OCI-LY1 (cell line): ENCODE data around the gene EYS.

Experiments used
- H2AFZ ChIP-seq: fragments of 200-600 bp; sonication (generic), shearing (Covaris generic); 2 replicates; pipeline ENCODE4 v1.6.0; 2014; ENCODE audit warnings: antibody characterized with exemption, mild to moderate bottlenecking, low read length
- H3F3A ChIP-seq: fragments of 200-600 bp; sonication (generic), shearing (Covaris generic); 2 replicates; pipeline ENCODE4 v1.6.0; 2014; ENCODE audit warnings: mild to moderate bottlenecking, antibody characterized with exemption, low read length, moderate library complexity; ENCODE audit not compliant: insufficient read depth
- H3K27ac ChIP-seq: fragments of 200-600 bp; sonication (generic); 2 replicates; pipeline ENCODE4 v1.5.1; 2014; ENCODE audit warnings: low read length, mixed run types, mild to moderate bottlenecking, low read depth; ENCODE audit not compliant: poor library complexity, severe bottlenecking
- H3K27me3 ChIP-seq: fragments of 200-600 bp; sonication (generic); 2 replicates; pipeline ENCODE4 v1.6.0; 2014; ENCODE audit warnings: antibody characterized with exemption, mild to moderate bottlenecking, low read length, moderate library complexity; ENCODE audit not compliant: insufficient read depth
- H3K36me3 ChIP-seq: fragments of 200-600 bp; sonication (generic); 2 replicates; pipeline ENCODE4 v1.6.1; 2014; ENCODE audit warnings: mild to moderate bottlenecking, antibody characterized with exemption, low read length, moderate library complexity, mixed read lengths; ENCODE audit not compliant: insufficient read depth
- H3K4me1 ChIP-seq: fragments of 200-600 bp; sonication (generic); 2 replicates; pipeline ENCODE4 v1.5.1; 2014; ENCODE audit warnings: mild to moderate bottlenecking, low read length, moderate library complexity; ENCODE audit not compliant: insufficient read depth, severe bottlenecking
- H3K4me2 ChIP-seq: fragments of 200-600 bp; sonication (generic), shearing (Covaris generic); 2 replicates; pipeline ENCODE4 v1.6.1; 2014; ENCODE audit warnings: low read length
- H3K4me3 ChIP-seq: fragments of 200-600 bp; sonication (generic); 2 replicates; pipeline ENCODE4 v1.5.1; 2014; ENCODE audit warnings: low read length, low read depth, mild to moderate bottlenecking, mixed read lengths; ENCODE audit not compliant: poor library complexity, severe bottlenecking
- H3K79me2 ChIP-seq: fragments of 200-600 bp; shearing (Covaris generic); 2 replicates; pipeline ENCODE4 v1.6.1; 2016; ENCODE audit warnings: mixed run types, low read length, mixed read lengths; ENCODE audit not compliant: insufficient read depth
- H3K9ac ChIP-seq: fragments of 200-600 bp; sonication (generic), shearing (Covaris generic); 2 replicates; pipeline ENCODE4 v1.6.1; 2014; ENCODE audit warnings: mild to moderate bottlenecking, low read length, mixed read lengths
- H3K9me2 ChIP-seq: fragments of 200-600 bp; sonication (generic), shearing (Covaris generic); 2 replicates; pipeline ENCODE4 v1.6.1; 2014; ENCODE audit warnings: low read depth, mild to moderate bottlenecking, low read length, mixed read lengths
- H3K9me3 ChIP-seq: fragments of 200-600 bp; shearing (Covaris generic); 2 replicates; pipeline ENCODE4 v1.6.1; 2014; ENCODE audit warnings: low read length, mixed read lengths
- H4K20me1 ChIP-seq: fragments of 200-600 bp; sonication (generic), shearing (Covaris generic); 2 replicates; pipeline ENCODE4 v1.6.0; 2016; ENCODE audit warnings: mild to moderate bottlenecking, low read length; ENCODE audit not compliant: insufficient read depth
- CTCF ChIP-seq: fragments of 200-600 bp; sonication (generic), shearing (Covaris generic); IDR thresholded peaks from 2 replicates; pipeline ENCODE4 v1.5.1; 2017; ENCODE audit warnings: mild to moderate bottlenecking, antibody characterized with exemption, low read length, moderate library complexity, mixed read lengths
- EZH2 ChIP-seq: fragments of 200-600 bp; sonication (generic), shearing (Covaris generic); IDR thresholded peaks from 2 replicates; pipeline ENCODE4 v1.8.0; 2017; ENCODE audit warnings: borderline replicate concordance, mixed run types, mild to moderate bottlenecking, antibody characterized with exemption, low read length, moderate library complexity, mixed read lengths

The EYS gene

GRCh38 chr6:64955435-64955848 lies 751.6 kb downstream of the EYS start:
- Histone ChIP-seq H3K4me2 (no peak overlapping the region), H3F3A (no peaks in the 10 kb centered on the region), H3K27ac (no peak overlapping the region), H4K20me1 (no peaks in the 10 kb centered on the region), H3K9me2 (no peaks in the 10 kb centered on the region), H2AFZ (no peak overlapping the region), H3K9ac (no peak overlapping the region), H3K9me3 (no peaks in the 10 kb centered on the region), H3K27me3 (no peaks in the 10 kb centered on the region), H3K36me3 (no peaks in the 10 kb centered on the region), H3K79me2 (no peaks in the 10 kb centered on the region), H3K4me3 (no peak overlapping the region), H3K4me1 (no peaks in the 10 kb centered on the region)
- TF ChIP-seq EZH2 (no peak), CTCF (no peak)

- Histone ChIP-seq H3K36me3 (no peaks in the 10 kb centered on the region), H3K27ac (no peak overlapping the region), H4K20me1 (no peaks in the 10 kb centered on the region), H3F3A (no peaks in the 10 kb centered on the region), H3K9me2 (no peaks in the 10 kb centered on the region), H3K9me3 (no peaks in the 10 kb centered on the region), H3K4me3 (no peak overlapping the region), H3K4me2 (no peak overlapping the region), H2AFZ (no peak overlapping the region), H3K27me3 (no peaks in the 10 kb centered on the region), H3K9ac (no peak overlapping the region), H3K79me2 (no peaks in the 10 kb centered on the region), H3K4me1 (no peaks in the 10 kb centered on the region)
- TF ChIP-seq CTCF, result no peak
- TF ChIP-seq EZH2, result no peak
Measured at GRCh38 chr6:64949257-64949656, 757.8 kb downstream of the EYS start.

- Histone ChIP-seq H3K4me1 (no peaks in the 10 kb centered on the region), H3K79me2 (no peaks in the 10 kb centered on the region), H3F3A (no peaks in the 10 kb centered on the region), H3K9me2 (no peaks in the 10 kb centered on the region), H3K27ac (no peak overlapping the region), H3K9me3 (no peaks in the 10 kb centered on the region), H4K20me1 (no peaks in the 10 kb centered on the region), H2AFZ (no peak overlapping the region), H3K27me3 (no peaks in the 10 kb centered on the region), H3K9ac (no peak overlapping the region), H3K4me3 (no peak overlapping the region), H3K36me3 (no peaks in the 10 kb centered on the region), H3K4me2 (no peak overlapping the region)
- TF ChIP-seq EZH2, result no peak
- no peak for TF ChIP-seq CTCF
Measured at GRCh38 chr6:64948261-64948660, 758.8 kb downstream of the EYS start.
